DND-41 (cell line): ENCODE measurements around the gene CAND2.

ENCODE experiments used
- CTCF ChIP-seq: IDR thresholded peaks from 2 replicates; pipeline ENCODE4 v1.5.1; 2012; ENCODE audit warnings: borderline replicate concordance, low read length, moderate library complexity, mild to moderate bottlenecking; ENCODE audit not compliant: poor library complexity, severe bottlenecking; ENCODE audit errors: extremely low read depth
- EZH2 ChIP-seq: IDR thresholded peaks from 3 replicates; pipeline ENCODE4 v1.6.1; 2012; ENCODE audit warnings: borderline replicate concordance, low read depth, mild to moderate bottlenecking, moderate library complexity, low read length, inconsistent platforms; ENCODE audit not compliant: severe bottlenecking

GRCh38 chr3:12756175-12756574 lies 40.3 kb upstream of the CAND2 start:
- TF ChIP-seq CTCF (no peak), EZH2 (no peak)
